Sciatic nerve (tissue), 2 donors: ENCODE data around the gene SLC6A19. TPM values are rescaled to one million over a fixed set of nuclear protein-coding genes. Genes with fewer than 3 reads are reported as not detected.
"Not testable (repeated sequence)": the region's sequence is repeated elsewhere in the genome, so short reads cannot be mapped to it uniquely, and the experiment has no call there.

Experiments used
- ATAC-seq: fragments of 200-7000 bp; cut with Tn5 transposase; one replicate; pipeline ENCODE4 v1.9.1; 2020; ENCODE audit warnings: mild to moderate bottlenecking, moderate library complexity
- DNase-seq: peaks from one replicate; pipeline ENCODE4 v3.0.0-alpha.2; 2020; ENCODE audit warnings: low spot score
- intact Hi-C: fragments of 100-400 bp; cut with DNase I; formaldehyde crosslinking; loops from one replicate; pipeline ENCODE4 v1.14.2; 2022
- total RNA-seq: library from RNA; stranded (reverse); fragmentation: NEBNext Ultra II Directional; extraction: Animal tissue kit (Norgen Biotek cat#: 25700); gene quantifications from one replicate; pipeline ENCODE4 v1.2.1, GENCODE V29; 2021
- donor health status: DM: no; HTN: no; CAD: no.
- donor health status: DM: no; HTN: no; CAD: no.

The SLC6A19 gene
- total RNA-seq, 1 donor from 2014 or later = 0.09 TPM

DNA sequence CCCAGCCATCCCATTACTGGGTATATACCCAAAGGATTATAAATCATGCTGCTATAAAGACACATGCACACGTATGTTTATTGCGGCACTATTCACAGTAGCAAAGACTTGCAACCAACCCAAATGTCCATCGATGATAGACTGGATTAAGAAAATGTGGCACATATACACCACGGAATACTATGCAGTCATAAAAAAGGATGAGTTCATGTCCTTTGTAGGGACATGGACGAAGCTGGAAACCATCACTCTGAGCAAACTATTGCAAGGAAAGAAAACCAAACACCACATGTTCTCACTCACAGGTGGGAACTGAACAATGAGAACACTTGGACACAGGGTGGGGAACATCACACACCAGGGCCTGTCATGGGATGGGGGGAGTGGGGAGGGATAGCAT, 66.1 kb downstream of the SLC6A19 start:
- ATAC-seq, intact Hi-C loops, DNase-seq: not testable (repeated sequence)

DNA sequence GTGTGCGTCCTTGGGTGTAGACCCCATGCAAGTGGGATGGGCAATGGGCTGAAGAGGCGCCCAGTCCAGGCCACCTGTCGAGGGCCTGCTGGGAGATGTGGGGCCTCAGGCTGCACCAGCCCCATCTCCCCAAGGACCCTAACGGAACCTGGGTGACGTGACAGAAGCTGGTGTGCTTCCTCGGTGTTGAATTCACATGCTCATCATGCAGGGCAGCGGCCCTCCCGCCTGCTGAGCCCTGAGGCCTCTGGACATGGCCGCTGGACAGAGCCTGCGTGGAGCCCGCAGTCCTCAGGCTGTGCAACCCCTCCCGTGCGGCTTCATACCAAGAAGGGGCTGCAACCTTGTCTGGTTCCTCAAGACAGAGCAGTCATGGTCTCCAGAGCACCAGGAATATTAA, 66.7 kb downstream of the SLC6A19 start:
- DNase-seq (no peak), ATAC-seq (no peak)
- intact Hi-C loops = no loop called here

DNA sequence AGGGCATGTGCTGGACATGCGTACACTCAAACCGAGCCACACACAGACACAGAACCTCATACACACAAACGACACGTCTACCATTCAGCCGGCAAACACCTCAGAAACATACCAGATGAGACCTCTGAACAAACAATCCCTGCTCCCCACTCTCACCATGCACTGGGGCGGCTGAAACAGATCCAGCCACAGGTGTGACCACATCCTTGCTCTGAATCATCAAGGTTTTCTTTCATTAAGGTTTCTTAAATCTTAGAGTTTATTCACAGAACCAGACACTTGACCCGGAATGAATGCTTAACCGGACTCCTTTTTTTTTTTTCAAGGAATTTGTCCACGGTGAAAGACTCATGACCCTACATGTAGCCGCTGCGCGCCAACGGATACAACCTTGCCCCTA, 67.3 kb downstream of the SLC6A19 start:
- no peak for DNase-seq
- ATAC-seq = no peak
- intact Hi-C loops = no loop called here

DNA sequence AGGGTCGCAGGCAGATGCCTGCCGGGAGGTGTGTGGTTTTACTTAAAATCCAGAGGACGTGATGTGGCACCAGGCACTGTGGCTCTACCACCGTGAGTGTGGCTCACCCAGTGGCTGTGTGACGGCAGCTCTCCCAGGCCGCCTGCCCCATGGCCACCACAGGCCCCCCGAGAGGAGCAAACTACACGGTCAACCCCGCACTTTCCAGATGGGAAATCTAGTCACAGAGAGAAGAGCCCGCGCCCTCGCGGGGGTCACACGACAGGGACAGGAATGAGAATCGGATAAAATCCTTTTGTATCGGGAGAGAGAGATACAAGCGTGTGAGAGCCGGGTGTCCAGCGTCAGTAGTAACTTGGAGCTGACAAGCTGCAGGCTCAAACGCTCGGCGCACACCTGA, 69.0 kb downstream of the SLC6A19 start:
- ATAC-seq = no peak
- intact Hi-C loops = no loop called here
- no peak for DNase-seq

DNA sequence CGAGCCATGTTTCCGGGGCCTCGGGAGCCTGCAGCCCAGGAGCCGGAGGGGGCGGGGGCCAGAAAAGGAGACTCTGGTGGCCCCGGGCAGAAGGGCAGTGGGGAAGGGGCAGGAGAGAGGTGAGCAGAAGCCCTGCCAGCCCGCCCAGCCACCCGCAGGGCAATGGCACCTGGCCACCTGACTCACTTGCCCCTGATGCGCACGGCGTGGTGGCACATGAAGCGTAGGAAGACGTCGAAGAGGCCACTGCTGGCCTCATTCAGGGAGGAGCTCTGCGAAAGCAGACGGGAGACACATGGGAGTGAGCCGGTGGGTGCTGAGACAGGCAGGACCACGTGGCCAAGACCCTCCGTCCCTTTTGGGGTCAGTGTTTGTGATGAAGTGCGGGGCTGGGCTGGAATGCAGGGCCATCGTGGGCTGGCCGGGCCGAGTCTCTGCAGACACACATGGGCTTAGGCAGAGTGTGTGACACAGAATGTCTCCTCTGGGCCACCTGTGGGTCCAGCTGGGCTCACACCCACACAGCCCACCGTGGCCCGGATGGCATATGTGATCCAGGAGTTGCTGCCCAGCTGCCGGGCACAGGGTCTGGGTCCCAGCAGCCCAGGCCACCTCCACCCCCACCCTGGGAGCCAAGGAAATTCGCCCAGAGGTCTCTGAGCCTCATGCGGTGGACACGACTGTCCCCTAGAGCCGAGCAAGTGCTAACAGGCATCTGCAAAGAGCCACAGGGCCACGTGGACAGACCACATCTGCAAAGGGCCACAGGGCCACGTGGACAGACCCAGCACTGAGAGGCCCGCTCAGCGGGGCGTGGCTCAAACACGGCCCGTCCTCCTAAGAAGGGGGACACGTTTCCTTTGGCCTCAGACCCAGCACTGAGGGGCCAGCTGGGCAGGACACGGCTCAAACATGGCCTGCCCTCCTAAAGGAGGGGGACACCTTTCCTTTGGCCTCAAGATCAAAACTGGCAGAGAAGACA, 69.8 kb downstream of the SLC6A19 start:
- DNase-seq (no peak), ATAC-seq (no peak)

DNA sequence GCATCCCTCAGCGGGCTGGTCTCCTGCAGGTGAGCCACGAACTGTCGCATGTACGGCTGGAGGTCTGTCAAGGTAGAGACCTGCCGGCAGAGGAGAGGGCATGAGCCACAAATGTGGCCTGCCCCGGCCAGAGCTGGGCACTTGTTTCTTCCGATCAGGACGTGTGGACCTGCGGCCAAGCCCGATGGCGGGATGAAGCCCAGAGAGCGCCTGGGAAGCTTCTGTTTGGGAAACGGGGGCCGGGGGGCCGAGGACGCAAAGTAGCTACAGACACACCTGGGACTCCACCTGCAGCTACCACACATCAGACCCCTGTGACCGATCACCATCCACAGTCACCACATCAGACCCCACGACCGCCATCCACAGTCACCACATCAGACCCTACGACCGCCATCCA, 70.8 kb downstream of the SLC6A19 start:
- DNase-seq (no peak), ATAC-seq (no peak)
- intact Hi-C loops = no loop called here

More for the DNA sequence above, 69.8 kb downstream of the SLC6A19 start:
- intact Hi-C loops = no loop called here

DNA sequence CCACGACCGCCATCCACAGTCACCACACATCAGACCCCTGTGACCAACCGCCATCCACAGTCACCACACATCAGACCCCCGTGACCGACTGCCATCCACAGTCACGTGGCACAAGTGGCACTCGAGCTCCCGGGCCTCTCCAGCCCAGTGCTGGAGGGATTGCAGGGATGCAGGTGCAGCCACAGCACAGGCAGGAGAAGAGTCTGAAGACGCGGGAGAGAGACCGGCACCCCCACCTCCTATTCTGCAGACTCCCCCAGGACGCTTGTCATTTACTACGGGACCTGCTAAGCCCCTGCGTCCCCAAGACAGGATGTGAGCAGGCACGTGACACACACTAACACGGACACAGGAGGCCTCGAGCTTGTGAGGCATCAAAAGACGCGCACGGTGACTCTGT, 72.3 kb downstream of the SLC6A19 start:
- no peak for ATAC-seq
- intact Hi-C loops = no loop called here
- no peak for DNase-seq

DNA sequence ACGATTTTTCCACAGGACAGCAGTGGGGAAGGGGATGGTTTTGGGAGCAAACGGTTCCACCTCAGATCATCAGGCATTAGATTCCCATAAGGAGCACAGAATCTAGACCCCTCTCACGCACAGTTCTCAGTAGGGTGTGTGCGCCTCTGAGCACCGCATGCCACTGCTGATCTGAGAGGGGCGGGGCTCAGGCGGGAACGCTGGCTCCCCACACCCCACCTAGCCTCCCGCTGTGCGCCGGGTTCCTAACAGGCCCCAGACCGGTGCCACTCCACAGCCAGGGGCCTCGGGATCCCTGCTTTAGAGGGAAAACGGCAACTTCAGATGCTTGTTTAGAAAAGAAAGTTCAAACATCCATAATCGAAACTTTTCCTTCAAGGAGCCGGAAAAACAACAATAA, 73.1 kb downstream of the SLC6A19 start:
- intact Hi-C loops = no loop called here
- ATAC-seq = no peak
- DNase-seq = no peak

Other genes with a start within 250 kb of the SLC6A19 start
- 0.89 TPM for gene NKD2, start 192.8 kb upstream of the SLC6A19 start, total RNA-seq
- gene SLC12A7, start 89.5 kb upstream of the SLC6A19 start, total RNA-seq = 31.7 TPM
- gene SLC6A18, start 23.8 kb downstream of the SLC6A19 start, total RNA-seq = not detected
- gene TERT, start 93.5 kb downstream of the SLC6A19 start, total RNA-seq = 0.85 TPM
- 56.3 TPM for gene CLPTM1L, start 143.5 kb downstream of the SLC6A19 start, total RNA-seq
- not detected for gene SLC6A3, start 243.8 kb downstream of the SLC6A19 start, total RNA-seq